ENCODE results near the gene CLDN20.
"Not testable (repeated sequence)": the region's sequence is repeated elsewhere in the genome, so short reads cannot be mapped to it uniquely, and the experiment has no call there.

Gene CLDN20, protein sequence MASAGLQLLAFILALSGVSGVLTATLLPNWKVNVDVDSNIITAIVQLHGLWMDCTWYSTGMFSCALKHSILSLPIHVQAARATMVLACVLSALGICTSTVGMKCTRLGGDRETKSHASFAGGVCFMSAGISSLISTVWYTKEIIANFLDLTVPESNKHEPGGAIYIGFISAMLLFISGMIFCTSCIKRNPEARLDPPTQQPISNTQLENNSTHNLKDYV
- total RNA-seq: 0 to 0.09 reads per million in 2 experiments

DNA sequence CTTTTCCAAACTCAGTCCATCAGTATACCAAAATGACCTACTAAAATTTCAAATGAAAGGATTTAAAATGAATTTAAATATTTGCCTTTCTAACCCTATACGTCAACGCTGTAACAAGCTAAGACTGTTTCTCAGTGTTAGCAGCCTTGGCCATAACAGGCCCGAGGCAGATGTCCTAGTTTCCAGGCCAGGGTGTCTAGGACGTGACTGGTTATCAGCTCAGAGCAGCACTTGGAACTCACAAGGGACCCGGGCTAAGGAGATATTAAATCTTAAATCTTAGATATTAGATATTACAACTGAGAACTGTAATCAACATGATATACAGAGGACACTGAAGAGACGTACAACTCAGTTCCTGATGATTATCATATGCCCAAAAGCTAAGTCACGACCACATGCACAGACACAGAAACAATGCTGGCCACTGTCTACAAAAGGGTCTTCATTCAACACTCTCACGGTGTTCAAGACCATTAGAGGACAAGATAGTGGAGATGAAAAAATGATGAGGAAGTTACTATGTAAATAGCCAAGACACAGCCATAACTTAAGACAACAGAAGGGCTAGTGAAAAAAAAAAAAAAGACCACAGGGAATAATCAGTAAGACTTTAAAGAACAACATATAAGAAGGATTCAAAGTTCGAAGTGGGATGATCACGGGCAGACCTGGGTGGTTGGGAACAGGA lies at the start of gene CLDN20:
TSS of gene CLDN20 (plus strand) at position 641 of the 691 bp plus-strand sequence. CDS start 11,707 bp downstream, outside the sequence.
- DNase-seq (ENCODE audit: low read depth): no peak

DNA sequence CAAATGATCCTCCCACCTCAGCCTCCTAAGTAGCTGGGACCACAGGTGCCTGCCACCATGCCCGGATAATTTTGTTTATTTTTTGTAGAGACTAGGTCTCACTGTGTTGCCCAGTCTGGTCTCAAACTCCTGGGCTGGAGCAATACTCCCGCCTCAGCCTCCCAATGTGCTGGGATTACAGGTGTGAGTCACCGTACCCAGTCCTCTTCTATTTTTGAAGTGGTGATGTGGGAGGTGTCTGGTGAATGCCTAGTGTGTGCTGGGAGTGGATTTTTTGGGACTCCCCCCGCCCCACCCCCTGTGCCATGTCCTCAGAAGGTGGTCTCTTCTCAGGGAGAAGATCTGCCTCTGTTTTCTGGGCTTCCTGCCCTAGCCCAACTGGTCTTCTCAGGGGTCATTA lies 47.9 kb upstream of the CLDN20 start:
- no peak for DNase-seq (ENCODE audit: low read depth)

DNA sequence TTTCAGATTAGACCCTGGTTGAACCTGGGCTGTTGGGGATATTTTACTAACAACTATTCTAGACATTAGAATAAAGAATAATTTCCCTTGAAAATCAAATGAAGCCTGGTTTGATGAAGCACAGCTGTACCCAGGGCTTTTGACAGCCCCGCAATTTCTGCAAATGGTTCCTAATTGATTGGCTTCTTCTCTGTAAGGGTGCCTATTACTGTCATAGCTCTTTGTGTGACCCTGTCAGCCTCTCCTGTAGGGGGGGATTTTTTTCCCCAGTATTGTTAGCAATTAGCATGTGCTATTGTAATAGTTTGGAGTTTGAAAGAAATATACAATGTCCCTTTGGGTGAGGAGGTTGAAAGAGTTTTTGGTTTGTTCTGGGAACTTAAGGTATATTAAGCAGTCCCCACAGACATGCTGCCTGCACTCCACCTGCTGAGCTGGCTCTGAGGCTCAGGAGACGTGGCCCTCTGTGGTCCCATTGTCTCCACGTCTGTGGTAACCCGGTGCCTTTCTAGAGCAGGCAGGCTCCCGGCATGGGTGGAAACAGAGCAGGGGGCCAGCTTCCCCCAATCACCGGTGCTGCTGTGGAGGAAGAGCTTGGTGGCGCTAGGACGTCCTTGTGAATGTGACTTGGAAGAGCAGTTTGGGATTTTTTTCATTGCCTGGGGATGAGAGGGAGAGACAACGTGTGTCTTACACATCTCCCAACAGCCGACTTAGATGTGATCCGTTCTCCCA lies 47.3 kb upstream of the CLDN20 start:
- DNase-seq (ENCODE audit: low read depth): no peak

DNA sequence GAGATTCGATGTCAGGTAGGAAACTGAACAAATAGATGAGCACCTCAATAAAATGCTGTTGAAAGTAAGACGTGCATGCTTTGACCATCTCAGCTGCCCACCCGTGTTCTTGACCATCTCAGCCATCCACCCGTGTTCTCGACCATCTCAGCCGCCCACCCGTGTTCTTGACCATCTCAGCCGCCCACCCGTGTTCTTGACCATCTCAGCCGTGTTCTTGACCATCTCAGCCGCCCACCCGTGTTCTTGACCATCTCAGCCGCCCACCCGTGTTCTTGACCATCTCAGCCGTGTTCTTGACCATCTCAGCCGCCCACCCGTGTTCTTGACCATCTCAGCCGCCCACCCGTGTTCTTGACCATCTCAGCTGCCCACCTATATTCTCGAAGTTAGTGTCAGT lies 45.1 kb upstream of the CLDN20 start:
- DNase-seq (ENCODE audit: low read depth): not testable (repeated sequence)

DNA sequence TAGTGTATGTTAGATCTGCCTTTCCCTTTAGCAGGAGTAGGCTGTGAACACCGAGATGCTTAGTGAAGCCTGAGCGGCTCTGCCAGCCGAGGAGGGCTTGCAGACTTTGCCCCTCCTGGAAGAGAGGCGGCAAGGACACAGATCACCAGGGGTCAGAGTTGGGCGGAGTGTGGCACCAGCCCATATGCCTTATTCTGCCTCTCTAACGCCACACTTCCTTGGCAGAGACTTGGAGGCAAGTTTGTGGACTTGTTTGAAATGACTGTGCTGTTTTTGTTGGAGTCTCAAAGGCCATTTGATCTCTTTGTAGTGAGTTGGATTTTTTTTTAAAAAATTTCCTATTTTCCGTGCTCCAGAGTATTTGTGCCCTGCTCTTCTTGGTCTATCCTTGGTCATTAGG lies 44.5 kb upstream of the CLDN20 start:
- no peak for DNase-seq (ENCODE audit: low read depth)

DNA sequence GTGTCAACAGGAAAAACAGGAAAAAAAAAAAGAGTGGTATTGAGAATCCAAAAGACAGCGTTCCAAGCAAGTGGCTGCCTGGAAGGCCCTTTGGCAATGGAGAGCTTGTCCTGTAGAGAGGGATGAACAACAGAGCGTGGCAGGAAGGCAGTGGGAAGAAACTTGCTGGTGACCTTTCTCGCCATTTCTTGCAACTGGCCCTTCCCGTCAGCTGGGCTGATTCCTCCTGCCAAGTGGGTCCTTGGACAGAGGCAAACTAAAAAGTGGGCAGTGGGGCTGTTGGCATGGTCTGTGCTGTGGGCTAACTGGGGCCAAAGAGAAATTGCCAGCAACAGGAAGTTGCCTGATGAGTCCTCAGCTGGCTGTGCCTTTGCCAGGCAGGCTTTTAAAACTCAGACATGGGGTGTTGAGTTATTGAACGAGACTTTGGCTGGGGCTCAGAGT lies 43.9 kb upstream of the CLDN20 start:
- no peak for DNase-seq (ENCODE audit: low read depth)

DNA sequence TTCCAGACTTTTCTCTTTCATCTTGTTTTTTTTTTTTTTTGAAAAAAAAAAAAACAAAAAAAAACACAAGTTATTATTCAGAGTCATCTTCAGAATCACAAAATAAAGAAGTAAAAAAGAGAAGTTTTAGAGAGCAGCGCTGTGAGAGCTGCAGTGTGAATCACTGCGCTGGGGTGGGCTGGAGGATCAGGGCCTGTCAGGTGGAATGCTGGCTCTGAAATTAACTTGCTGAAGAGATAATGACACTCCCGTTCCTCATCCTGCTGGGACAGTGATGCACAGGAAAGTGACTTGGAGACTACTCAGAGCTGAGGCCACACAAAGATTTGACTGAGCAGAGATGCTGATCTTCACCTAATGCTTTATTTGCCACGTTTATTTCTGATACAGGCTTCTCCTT lies 42.7 kb upstream of the CLDN20 start:
- no peak for DNase-seq (ENCODE audit: low read depth)

DNA sequence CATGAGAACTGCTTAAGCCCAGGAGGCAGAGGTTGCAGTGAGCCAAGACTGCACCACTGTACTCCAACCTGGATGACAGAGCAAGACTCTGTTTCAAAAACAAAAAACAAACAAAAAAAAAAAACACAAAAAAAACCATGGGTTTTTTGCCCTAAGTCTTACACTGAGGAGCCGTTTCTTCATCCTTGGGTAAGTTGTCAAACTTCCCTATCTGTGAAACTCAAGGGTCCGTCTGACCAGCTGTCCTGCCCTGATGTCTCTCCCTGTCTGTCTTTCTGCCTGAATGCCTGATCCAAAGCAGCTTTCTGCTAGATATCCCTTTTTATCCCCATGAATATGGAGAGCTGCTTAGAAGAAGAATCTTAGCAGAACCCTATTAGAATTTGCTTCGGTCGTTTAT lies 41.3 kb upstream of the CLDN20 start:
- no peak for DNase-seq (ENCODE audit: low read depth)

DNA sequence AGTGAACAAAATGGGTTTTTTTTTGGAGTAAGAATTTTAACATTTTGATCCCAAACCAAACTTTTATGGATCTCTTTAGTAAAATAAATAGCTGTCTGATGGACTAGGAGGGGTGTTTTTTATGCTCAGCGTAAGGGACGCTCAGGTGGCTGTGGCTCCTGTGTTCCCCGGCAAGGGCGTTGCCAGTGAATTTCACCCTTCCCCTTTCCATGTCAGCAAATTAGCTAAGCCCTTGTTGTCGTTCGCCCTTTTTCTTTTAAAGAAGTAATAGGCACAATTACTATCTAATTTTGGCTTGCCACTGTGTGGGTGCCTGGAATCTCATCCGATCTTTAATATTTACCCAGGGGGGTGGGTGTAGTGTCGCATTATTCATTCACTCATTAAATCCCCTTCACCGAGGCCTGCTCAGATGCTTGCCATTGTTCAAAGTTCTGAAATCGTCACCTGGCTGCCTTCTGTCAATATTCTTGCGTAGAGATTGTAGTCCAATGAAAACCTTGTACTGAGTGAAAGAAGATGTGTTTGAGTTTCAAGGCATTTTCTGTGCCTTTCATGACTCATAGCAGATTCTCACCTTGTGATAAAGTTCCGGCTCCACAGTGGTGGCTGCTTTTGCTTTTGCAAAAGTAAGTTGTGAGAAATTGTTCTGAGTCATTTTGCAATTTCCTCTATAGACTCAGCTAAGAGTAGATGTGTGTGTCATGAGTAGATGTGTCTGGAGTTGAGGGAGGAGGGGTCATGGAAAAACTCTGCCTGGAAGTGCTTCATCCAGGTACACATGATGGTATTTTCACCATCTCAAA lies 40.0 kb upstream of the CLDN20 start:
- no peak for DNase-seq (ENCODE audit: low read depth)

DNA sequence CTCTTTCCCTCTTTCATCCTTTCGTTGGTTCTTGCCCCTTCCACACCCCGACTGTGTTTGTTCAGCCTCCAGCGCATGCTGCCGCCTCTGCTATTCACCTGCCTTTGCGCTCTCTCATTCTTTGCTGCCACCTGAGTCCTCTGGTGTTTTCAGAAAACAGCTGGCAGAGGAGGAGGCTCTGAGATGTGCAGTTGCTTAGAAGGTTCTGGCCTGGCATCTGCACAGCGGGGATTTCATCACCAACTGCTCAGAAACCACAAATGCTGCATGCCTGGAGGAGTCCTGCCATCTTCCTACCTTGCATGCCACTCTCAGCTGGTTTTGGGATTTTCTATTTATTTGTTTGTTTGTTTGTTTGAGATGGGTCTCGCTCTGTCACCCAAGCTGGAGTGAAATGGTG lies 39.2 kb upstream of the CLDN20 start:
- DNase-seq (ENCODE audit: low read depth): no peak

DNA sequence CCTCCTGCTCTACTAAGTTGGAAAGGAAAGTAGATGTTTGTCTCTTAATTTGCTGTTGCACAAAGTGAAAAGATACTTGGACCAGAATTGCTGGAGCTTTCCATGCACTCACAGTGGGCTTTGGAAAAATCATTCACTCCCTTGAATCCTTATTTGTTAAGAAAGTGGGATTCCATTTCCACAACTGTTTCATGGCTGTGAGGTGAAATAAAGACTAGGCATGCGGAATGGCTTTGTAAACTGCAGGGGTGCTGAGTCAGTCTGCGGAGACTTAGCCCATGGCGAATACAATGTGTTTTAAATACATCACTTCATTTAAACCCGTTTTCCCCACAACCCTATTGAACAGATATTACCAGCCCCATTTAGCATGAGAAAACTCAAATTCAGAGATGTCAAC lies 36.8 kb upstream of the CLDN20 start:
- DNase-seq (ENCODE audit: low read depth): no peak

DNA sequence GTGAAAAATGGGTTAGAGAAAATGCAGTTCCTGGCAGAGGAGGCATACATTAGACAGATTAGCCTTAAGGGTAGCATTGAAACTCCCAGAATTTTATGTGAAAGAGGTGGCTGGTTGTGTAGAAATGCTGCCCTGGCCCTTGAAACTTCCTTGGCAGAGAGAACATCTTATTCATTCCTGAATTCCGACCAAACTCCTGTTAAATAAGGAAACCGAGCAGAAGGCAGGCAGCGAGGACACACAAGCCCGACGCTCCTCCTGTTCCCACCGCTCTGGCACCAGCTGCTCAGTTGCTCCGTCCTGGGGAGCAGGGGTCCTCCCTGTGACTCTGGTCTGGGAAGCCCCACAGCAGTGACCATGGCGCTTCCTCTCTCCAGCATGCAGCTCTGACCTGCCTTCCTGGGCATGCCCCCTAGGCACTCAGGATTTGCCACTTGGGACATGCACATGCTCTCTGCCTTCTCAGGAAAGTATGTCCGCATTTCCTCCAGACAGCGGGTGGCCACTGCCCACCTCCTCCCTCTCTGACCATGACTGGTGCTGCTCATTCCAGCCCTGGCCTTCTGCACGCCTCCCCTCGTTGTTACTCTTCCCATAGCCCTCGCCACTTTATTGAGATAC lies 35.2 kb upstream of the CLDN20 start:
- DNase-seq (ENCODE audit: low read depth): no peak

DNA sequence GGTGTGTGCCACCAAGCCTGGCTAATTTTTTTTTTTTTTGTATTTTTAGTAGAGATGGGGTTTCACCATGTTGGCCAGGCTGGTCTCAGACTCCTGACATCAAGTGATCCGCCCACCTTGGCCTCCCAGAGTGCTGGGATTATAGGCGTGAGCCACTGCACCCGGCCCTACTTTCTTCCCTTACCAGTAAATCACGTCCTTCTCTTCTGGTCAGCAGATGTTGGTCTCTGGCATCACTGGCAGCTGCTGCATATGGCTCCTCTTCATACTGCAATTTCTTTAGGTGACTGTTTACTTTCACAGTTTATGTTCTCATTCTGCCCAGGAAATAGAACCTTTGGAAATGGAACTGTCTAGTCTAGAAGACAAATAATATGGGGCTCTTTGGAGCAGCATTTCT lies 32.8 kb upstream of the CLDN20 start:
- DNase-seq (ENCODE audit: low read depth): not testable (repeated sequence)

DNA sequence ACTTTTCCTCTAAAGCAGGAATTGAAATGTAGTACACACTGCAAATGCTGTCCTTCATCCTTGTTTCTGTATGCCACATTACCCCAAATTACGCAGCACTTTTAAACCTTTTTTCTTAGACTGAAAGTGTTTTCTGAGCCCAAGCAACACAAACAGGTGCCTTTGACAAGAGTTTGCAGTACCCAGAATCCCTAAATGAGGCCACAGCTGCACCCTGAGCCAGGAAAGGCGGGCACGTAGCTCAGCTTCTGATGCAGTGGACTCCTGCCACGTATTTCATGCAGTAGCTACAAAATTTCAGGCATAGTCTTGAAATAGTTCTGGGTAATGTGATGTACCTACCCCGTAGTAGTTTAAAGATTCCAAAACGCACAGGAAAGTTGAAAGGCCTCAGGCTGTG lies 31.0 kb upstream of the CLDN20 start:
- DNase-seq (ENCODE audit: low read depth): no peak

DNA sequence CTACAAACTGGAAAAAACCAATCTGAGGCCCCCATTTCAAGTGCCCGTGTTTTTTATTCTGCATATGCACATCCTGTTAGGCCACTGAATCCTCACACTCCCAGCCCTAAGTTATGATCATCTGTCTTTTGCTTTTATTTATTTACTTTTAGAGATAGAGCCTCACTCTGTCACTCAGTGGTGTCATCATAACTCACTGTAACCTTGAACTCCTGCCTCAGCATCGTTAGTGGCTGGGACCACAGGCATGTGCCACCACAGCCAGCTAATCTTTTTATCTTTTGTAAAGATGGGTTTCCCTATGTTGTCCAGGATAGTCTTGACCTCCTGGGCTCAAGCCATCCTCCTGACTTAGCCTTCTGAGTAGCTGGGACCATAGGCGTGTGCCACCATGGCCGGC lies 29.6 kb upstream of the CLDN20 start:
- DNase-seq (ENCODE audit: low read depth): no peak

DNA sequence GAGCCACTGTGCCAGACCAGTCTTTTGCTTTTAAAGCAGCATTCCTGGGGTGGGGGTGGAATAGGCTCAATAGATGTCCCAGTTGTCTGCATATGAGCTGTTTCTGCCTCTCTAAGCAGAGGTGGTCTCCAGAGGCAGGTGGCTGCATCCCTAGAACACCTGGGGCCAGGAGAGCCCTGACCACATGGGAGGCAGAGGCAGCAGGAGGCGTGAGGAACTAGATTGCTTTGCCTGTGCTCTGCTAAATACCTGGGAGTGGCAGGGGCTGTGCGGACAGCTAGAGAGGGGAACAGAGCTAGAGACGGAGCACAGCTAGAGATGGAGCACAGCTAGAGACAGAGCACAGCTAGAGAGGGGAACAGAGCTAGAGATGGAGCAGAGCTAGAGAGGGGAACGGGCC lies 29.1 kb upstream of the CLDN20 start:
- no peak for DNase-seq (ENCODE audit: low read depth)

DNA sequence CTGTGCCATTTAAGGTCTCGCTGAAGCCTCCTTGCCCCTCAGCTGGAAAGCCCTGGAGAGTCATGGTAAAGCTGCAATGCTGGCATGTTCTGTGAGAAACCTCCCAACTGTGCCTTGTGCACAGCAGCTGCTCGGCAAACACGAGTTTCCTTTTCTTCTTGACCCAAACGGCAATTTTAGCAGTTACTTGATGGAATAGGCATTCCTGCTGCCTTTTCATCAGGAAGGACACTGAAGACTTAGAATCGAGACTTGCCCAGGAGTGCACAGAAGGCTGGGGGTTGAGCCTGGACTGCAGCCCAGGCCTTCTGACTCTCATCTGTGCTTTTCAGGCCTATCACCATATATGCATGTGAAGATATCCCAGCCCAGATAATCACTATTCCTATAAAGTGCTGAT lies 28.7 kb upstream of the CLDN20 start:
- no peak for DNase-seq (ENCODE audit: low read depth)

DNA sequence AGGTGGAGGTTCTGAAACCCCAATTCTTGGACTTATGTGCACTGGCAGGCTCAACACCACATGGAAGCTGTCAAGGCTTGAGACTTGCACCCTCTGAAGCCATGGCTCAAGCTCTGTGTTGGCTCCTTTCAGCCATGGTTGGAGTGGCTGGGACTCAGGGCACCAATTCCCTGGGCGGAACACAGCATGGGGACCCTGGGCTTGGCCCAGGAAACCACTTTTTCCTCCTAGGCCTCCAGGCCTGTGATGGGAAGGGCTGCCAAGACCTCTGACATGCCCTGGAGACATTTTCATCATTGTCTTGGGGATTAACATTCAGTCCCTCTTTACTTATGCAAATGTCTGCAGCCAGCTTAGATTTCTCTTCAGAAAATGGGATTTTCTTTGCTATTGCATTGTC lies 26.2 kb upstream of the CLDN20 start:
- DNase-seq (ENCODE audit: low read depth): no peak

DNA sequence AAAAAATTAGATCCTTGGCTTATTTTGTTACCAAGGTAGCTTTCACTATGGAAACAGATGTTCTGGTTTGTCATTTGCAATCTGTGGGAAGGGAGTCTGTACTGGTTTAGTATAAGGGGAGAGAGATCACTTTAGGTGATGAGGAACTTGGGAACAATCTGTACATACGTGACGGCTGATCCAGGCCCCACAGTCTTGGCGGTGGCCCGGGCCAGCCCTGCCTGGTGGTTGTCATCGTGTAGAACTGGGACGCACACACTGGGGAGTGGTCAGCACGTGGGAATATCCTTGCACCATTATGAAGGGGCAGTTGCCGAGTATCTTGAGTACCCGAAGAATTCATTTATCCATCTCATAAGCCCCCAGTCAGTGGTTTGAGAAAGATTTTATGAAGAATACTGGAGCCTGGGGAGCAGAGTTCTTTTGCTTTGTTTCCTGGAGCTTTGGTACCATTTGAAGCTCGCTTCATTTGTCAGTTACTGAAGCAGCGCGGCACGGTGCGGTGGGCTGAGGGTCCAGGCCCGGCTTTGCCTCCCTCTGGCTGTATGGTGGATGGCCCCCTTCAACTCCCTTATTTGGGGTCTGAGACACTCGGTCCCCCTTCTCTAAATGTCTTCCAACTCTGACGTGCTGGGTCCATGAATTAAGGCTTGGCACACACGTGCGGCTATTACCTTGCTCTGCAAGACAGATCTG lies 22.8 kb upstream of the CLDN20 start:
- no peak for DNase-seq (ENCODE audit: low read depth)

DNA sequence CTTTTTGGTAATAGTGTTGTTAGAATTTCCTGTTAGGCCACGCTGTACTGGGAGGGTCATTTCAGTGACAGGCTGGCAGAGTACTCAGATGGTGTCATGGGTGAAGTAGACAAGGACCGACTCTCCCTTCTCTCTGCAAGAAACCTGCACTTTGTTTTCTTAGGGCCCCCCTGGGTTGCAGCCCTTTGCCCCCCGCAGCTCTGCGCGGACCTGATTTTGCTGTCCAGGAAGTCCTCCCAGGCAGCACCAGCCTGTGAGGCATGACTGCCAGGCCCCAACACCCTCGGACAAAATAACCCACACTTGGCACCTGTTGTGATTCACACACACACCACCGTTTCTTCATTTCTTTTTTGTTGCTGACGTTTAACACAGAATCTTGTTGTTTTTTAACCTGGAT lies 21.8 kb upstream of the CLDN20 start:
- DNase-seq (ENCODE audit: low read depth): no peak

DNA sequence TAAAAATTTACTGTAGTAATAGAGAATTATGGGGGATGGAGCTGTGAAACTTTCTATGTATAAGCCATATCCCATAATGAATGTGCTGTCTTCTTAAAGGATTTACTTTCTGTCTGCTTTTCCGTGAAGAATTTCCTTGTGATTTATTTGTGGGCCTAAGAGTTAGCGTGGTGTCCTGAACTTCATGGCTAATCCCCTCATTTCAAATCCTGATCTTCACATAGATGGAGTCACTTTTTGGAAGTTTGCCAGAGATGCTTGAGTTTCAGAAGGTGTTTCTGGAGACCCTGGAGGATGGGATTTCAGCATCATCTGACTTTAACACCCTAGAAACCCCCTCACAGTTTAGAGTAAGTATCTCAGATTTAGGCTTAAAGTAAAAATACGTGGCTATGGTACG lies 19.4 kb upstream of the CLDN20 start:
- DNase-seq (ENCODE audit: low read depth): no peak

Data from T follicular helper cell (primary cell).